GM12892 (cell line): Measurements from ENCODE around the gene ANKRD11.

Source experiments
- POLR2A ChIP-seq: IDR thresholded peaks from 2 replicates; pipeline ENCODE4 v1.6.1; 2011; ENCODE audit warnings: low read depth, low read length, control low read depth
- POLR2AphosphoS5 ChIP-seq: IDR thresholded peaks from 2 replicates; pipeline ENCODE4 v1.6.1; 2011; ENCODE audit warnings: low read depth, low read length, control low read depth

DNA sequence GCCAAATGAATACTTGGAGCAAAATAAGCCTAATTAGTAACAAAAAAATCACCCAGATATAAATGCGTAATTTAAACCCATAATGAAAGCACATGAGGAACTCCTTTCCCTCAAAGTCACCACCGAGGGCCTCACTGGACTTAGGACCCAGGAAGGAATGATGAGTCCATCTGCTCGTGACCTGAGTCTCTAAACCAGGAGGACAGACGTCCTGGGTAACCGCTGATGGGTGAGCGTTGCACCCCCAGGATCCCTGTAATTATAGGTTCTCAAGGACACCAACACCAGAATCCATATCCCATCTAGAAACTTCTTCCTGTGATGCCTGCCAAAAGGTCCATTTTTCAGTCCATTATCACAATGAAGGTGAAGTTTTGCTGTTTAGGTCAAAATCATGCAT, 151.5 kb downstream of the ANKRD11 start:
- TF ChIP-seq POLR2AphosphoS5 (no peak), POLR2A (no peak)
